H9 (cell line): ENCODE results near the gene LMF1. TPM values are rescaled to one million over a fixed set of nuclear protein-coding genes. Genes with fewer than 3 reads are reported as not detected.

Experiments
- DNase-seq: peaks from one replicate; pipeline ENCODE4 v3.0.0-alpha.2; 2017
- H2AFZ ChIP-seq: one replicate; pipeline ENCODE4 v1.6.1; 2013; ENCODE audit warnings: mild to moderate bottlenecking, low read length, control low read depth, moderate library complexity
- H2AK5ac ChIP-seq: 2 replicates; pipeline ENCODE4 v1.6.1; 2013; ENCODE audit warnings: low read length, control low read depth, mixed read lengths; ENCODE audit not compliant: insufficient read length
- H2BK120ac ChIP-seq: one replicate; pipeline ENCODE4 v1.6.1; 2013; ENCODE audit warnings: low read depth, mild to moderate bottlenecking, low read length, control low read depth, inconsistent platforms; ENCODE audit not compliant: poor library complexity, severe bottlenecking
- H2BK12ac ChIP-seq: 2 replicates; pipeline ENCODE4 v1.6.1; 2013; ENCODE audit warnings: low read length, control low read depth, mixed read lengths, low read depth; ENCODE audit not compliant: insufficient read length
- H2BK15ac ChIP-seq: 2 replicates; pipeline ENCODE4 v1.6.1; 2013; ENCODE audit warnings: low read depth, low read length, control low read depth
- H2BK20ac ChIP-seq: one replicate; pipeline ENCODE4 v1.6.1; 2013; ENCODE audit warnings: low read depth, mild to moderate bottlenecking, low read length, control low read depth, inconsistent platforms; ENCODE audit not compliant: poor library complexity, severe bottlenecking
- H2BK5ac ChIP-seq: 2 replicates; pipeline ENCODE4 v1.6.1; 2013; ENCODE audit warnings: low read length, control low read depth, mixed read lengths; ENCODE audit not compliant: insufficient read length
- H3K14ac ChIP-seq: 2 replicates; pipeline ENCODE4 v1.6.1; 2013; ENCODE audit warnings: low read length, control low read depth; ENCODE audit not compliant: insufficient read depth
- H3K18ac ChIP-seq: 2 replicates; pipeline ENCODE4 v1.6.1; 2013; ENCODE audit warnings: low read depth, mild to moderate bottlenecking, mixed read lengths, low read length, control low read depth; ENCODE audit not compliant: insufficient read length
- H3K23ac ChIP-seq: 2 replicates; pipeline ENCODE4 v1.6.1; 2013; ENCODE audit warnings: low read length, control low read depth, mixed read lengths, low read depth; ENCODE audit not compliant: insufficient read length
- H3K23me2 ChIP-seq: 2 replicates; pipeline ENCODE4 v1.6.1; 2013; ENCODE audit warnings: low read depth, mild to moderate bottlenecking, mixed read lengths, low read length, control low read depth; ENCODE audit not compliant: insufficient read length, poor library complexity, severe bottlenecking
- H3K27ac ChIP-seq: 2 replicates; pipeline ENCODE4 v1.5.1; 2013; ENCODE audit warnings: low read length, control low read depth, mixed read lengths, low read depth; ENCODE audit not compliant: insufficient read length
- H3K27me3 ChIP-seq: 2 replicates; pipeline ENCODE4 v1.6.1; 2013; ENCODE audit warnings: low read length, control low read depth, inconsistent platforms; ENCODE audit not compliant: insufficient read depth
- H3K4ac ChIP-seq: 2 replicates; pipeline ENCODE4 v1.6.1; 2013; ENCODE audit warnings: low read depth, mild to moderate bottlenecking, control low read depth, inconsistent platforms, low read length, moderate library complexity
- H3K4me1 ChIP-seq: 2 replicates; pipeline ENCODE4 v1.6.1; 2013; ENCODE audit warnings: low read length, control low read depth, inconsistent platforms; ENCODE audit not compliant: insufficient read depth
- H3K4me2 ChIP-seq: 2 replicates; pipeline ENCODE4 v1.6.1; 2013; ENCODE audit warnings: low read length, control low read depth, mixed read lengths; ENCODE audit not compliant: insufficient read length, insufficient read depth
- H3K56ac ChIP-seq: 2 replicates; pipeline ENCODE4 v1.6.1; 2013; ENCODE audit warnings: low read depth, mild to moderate bottlenecking, mixed read lengths, low read length, control low read depth; ENCODE audit not compliant: insufficient read length
- H3K79me1 ChIP-seq: 2 replicates; pipeline ENCODE4 v1.6.1; 2013; ENCODE audit warnings: low read depth, mild to moderate bottlenecking, moderate library complexity, low read length, control low read depth, inconsistent platforms; ENCODE audit not compliant: insufficient read depth, poor library complexity, severe bottlenecking
- H3K79me2 ChIP-seq: 2 replicates; pipeline ENCODE4 v1.6.1; 2013; ENCODE audit warnings: low read length, control low read depth, inconsistent platforms; ENCODE audit not compliant: insufficient read depth
- H3K9ac ChIP-seq: 2 replicates; pipeline ENCODE4 v1.6.1; 2013; ENCODE audit warnings: low read length, control low read depth, mixed read lengths; ENCODE audit not compliant: insufficient read length; ENCODE audit errors: extremely low read depth
- H3K9me3 ChIP-seq: one replicate; pipeline ENCODE4 v1.6.1; 2013; ENCODE audit warnings: low read depth, low read length, inconsistent platforms; ENCODE audit not compliant: control insufficient read depth
- H3T11ph ChIP-seq: one replicate; pipeline ENCODE4 v1.6.1; 2013; ENCODE audit warnings: mild to moderate bottlenecking, low read length, control low read depth, inconsistent platforms
- H4K20me1 ChIP-seq: one replicate; pipeline ENCODE4 v1.6.1; 2013; ENCODE audit not compliant: control insufficient read depth, insufficient read length, insufficient read depth
- H4K5ac ChIP-seq: 2 replicates; pipeline ENCODE4 v1.6.1; 2013; ENCODE audit warnings: low read depth, mild to moderate bottlenecking, mixed read lengths, low read length, control low read depth; ENCODE audit not compliant: insufficient read length
- H4K8ac ChIP-seq: replicated peaks from 2 replicates; pipeline ENCODE4 v1.6.1; 2013; ENCODE audit warnings: low read length, control low read depth, mixed read lengths, low read depth; ENCODE audit not compliant: insufficient read length
- H4K91ac ChIP-seq: 2 replicates; pipeline ENCODE4 v1.6.1; 2013; ENCODE audit warnings: low read depth, mild to moderate bottlenecking, moderate library complexity, mixed read lengths, low read length, control low read depth; ENCODE audit not compliant: insufficient read length
- H3K27ac Mint-ChIP-seq, 3 experiments: 2 replicates in 2 of 3; 3 replicates in 1 of 3; pipeline ENCODE4 v1.8.0; 2020 to 2021; ENCODE audit warnings: mixed read lengths in 3 of 3, mild to moderate bottlenecking in 1 of 3, moderate library complexity in 1 of 3
- H3K27me3 Mint-ChIP-seq: 2 replicates; pipeline ENCODE4 v1.8.0; 2021; ENCODE audit warnings: low read depth, mild to moderate bottlenecking, moderate library complexity, mixed read lengths
- H3K36me3 Mint-ChIP-seq, 3 experiments: 2 replicates in 2 of 3; 3 replicates in 1 of 3; pipeline ENCODE4 v1.8.0; 2020 to 2021; ENCODE audit warnings: low read depth in 3 of 3, mixed read lengths in 3 of 3; ENCODE audit not compliant: insufficient read depth in 1 of 3
- H3K4me1 Mint-ChIP-seq, 2 experiments: 2 replicates each; pipeline ENCODE4 v1.8.0; 2020; ENCODE audit warnings: mixed read lengths in 2 of 2
- H3K4me3 Mint-ChIP-seq, 2 experiments: 2 replicates in 1 of 2; 3 replicates in 1 of 2; pipeline ENCODE4 v1.8.0; 2020 to 2021; ENCODE audit warnings: mild to moderate bottlenecking in 2 of 2, mixed read lengths in 2 of 2, moderate library complexity in 1 of 2
- H3K9me3 Mint-ChIP-seq, 2 experiments: 2 replicates in 1 of 2; 3 replicates in 1 of 2; pipeline ENCODE4 v1.8.0; 2020; ENCODE audit warnings: mild to moderate bottlenecking in 2 of 2, mixed read lengths in 2 of 2, moderate library complexity in 1 of 2
- CTCF ChIP-seq: fragments of 200-600 bp; sonication (generic); conservative IDR thresholded peaks from 3 replicates; pipeline ENCODE4 v1.8.0; 2021; ENCODE audit warnings: antibody characterized with exemption, mild to moderate bottlenecking
- WGBS: extraction: QIAGEN DNeasy Blood & Tissue Kit; methylation state at CpG from one replicate; pipeline ENCODE4 v1.1.7; 2013; ENCODE audit warnings: missing lambda C conversion rate, low lambda C conversion rate, mixed read lengths; ENCODE audit not compliant: insufficient read length; ENCODE audit errors: extremely low coverage; 5-methylcytosine and 5-hydroxymethylcytosine counted together
- total RNA-seq: library from RNA; stranded (reverse); gene quantifications from 2 replicates; pipeline ENCODE4 v1.2.1, GENCODE V29; 2021

LMF1 gene
- total RNA-seq, 1 experiment from 2014 or later: 7.1 TPM

GRCh38 chr16:855471-855870, 115.3 kb downstream of the LMF1 start:
- no peak for TF ChIP-seq CTCF
- no CpG with 5 or more reads among the region's 13 CpGs for WGBS
- no peak overlapping the region for H3K4me2 ChIP-seq

More at GRCh38 chr16:855471-855870, 115.3 kb downstream of the LMF1 start:
- Histone ChIP-seq H4K8ac (no peak overlapping the region), H3K9ac (no peak overlapping the region), H2BK5ac (no peak overlapping the region), H3K56ac (no peak overlapping the region), H3K27ac (no peak overlapping the region), H3K14ac (no peak overlapping the region; the same call in 1 of the 2 replicates), H3T11ph (no peak overlapping the region), H3K9me3 (no peaks in the 10 kb centered on the region), H3K27me3 (no peaks in the 10 kb centered on the region), H3K4ac (no peak overlapping the region), H4K20me1 (no peaks in the 10 kb centered on the region), H4K91ac (no peak overlapping the region), H3K18ac (no peak overlapping the region), H2BK120ac (no peak overlapping the region), H2BK12ac (no peak overlapping the region), H2BK20ac (no peak overlapping the region), H3K4me1 (no peaks in the 10 kb centered on the region), H3K79me2 (no peaks in the 10 kb centered on the region), H4K5ac (no peak overlapping the region), H2BK15ac (no peak overlapping the region), H3K23me2 (no peaks in the 10 kb centered on the region), H3K23ac (no peak overlapping the region), H2AK5ac (no peak overlapping the region), H3K79me1 (no peaks in the 10 kb centered on the region), H2AFZ (no peak overlapping the region)
- Mint-ChIP-seq H3K27ac (no peak overlapping the region), H3K4me1 (no peaks in the 10 kb centered on the region), H3K4me3 (no peak overlapping the region), H3K36me3 (peaks cover 6 to 43% (median 14%) of the 10 kb centered on the region in 3 experiments), H3K9me3 (peaks cover 41 to 70% of the 10 kb centered on the region in 2 experiments), H3K27me3 (peaks cover 8% of the 10 kb centered on the region)
- no peak for DNase-seq
